Mucosa of stomach (tissue), 1 donor: ENCODE results near the gene SHPK.
"Not testable (repeated sequence)": the region's sequence is repeated elsewhere in the genome, so short reads cannot be mapped to it uniquely, and the experiment has no call there.

ENCODE experiments used
- H3K27me3 ChIP-seq: one replicate; pipeline ENCODE4 v1.7.0; 2013; ENCODE audit warnings: mild to moderate bottlenecking, low read length; ENCODE audit not compliant: control insufficient read depth, insufficient read depth
- H3K36me3 ChIP-seq: one replicate; pipeline ENCODE4 v1.7.0; 2013; ENCODE audit warnings: low read length; ENCODE audit not compliant: control insufficient read depth, insufficient read depth
- H3K4me1 ChIP-seq: one replicate; pipeline ENCODE4 v1.7.0; 2013; ENCODE audit warnings: mild to moderate bottlenecking, low read length; ENCODE audit not compliant: control insufficient read depth, insufficient read depth
- H3K4me3 ChIP-seq: one replicate; pipeline ENCODE4 v1.7.0; 2013; ENCODE audit warnings: low read length
- H3K9ac ChIP-seq: one replicate; pipeline ENCODE4 v1.7.0; 2013; ENCODE audit warnings: mild to moderate bottlenecking, low read length, moderate library complexity
- H3K9me3 ChIP-seq: one replicate; pipeline ENCODE4 v1.7.0; 2013; ENCODE audit warnings: mild to moderate bottlenecking, low read length, moderate library complexity; ENCODE audit not compliant: control insufficient read depth
- donor health status: Pancreatic carcinoma.

SHPK gene

GRCh38 chr17:3572231-3572630, 63.8 kb downstream of the SHPK start:
- Histone ChIP-seq H3K4me1 (no peaks in the 10 kb centered on the region), H3K9ac (no peak overlapping the region), H3K27me3 (no peaks in the 10 kb centered on the region), H3K36me3 (peaks cover 4% of the 10 kb centered on the region), H3K9me3 (no peaks in the 10 kb centered on the region), H3K4me3 (no peak overlapping the region)

GRCh38 chr17:3571043-3571900, 64.8 kb downstream of the SHPK start:
- Histone ChIP-seq H3K27me3 (no peaks in the 10 kb centered on the region), H3K4me3 (no peak overlapping the region), H3K9me3 (no peaks in the 10 kb centered on the region), H3K36me3 (peaks cover 4% of the 10 kb centered on the region), H3K4me1 (no peaks in the 10 kb centered on the region), H3K9ac (no peak overlapping the region)

GRCh38 chr17:3569534-3570137, 66.4 kb downstream of the SHPK start:
- Histone ChIP-seq H3K27me3 (no peaks in the 10 kb centered on the region), H3K4me1 (no peaks in the 10 kb centered on the region), H3K9ac (no peak overlapping the region), H3K4me3 (no peak overlapping the region), H3K9me3 (no peaks in the 10 kb centered on the region), H3K36me3 (peaks cover 4% of the 10 kb centered on the region)

GRCh38 chr17:3566551-3566950, 69.5 kb downstream of the SHPK start:
- H3K36me3 ChIP-seq: peaks cover 4% of the 10 kb centered on the region
- H3K9ac ChIP-seq: no peak overlapping the region
- H3K4me1 ChIP-seq: no peaks in the 10 kb centered on the region
- H3K4me3 ChIP-seq: no peak overlapping the region
- no peaks in the 10 kb centered on the region for H3K27me3 ChIP-seq
- H3K9me3 ChIP-seq: no peaks in the 10 kb centered on the region

- Histone ChIP-seq H3K9ac (no peak overlapping the region), H3K4me3 (no peak overlapping the region), H3K4me1 (no peaks in the 10 kb centered on the region), H3K36me3 (no peaks in the 10 kb centered on the region), H3K9me3 (no peaks in the 10 kb centered on the region), H3K27me3 (no peaks in the 10 kb centered on the region)
Observed at GRCh38 chr17:3565143-3565542, 70.9 kb downstream of the SHPK start.

GRCh38 chr17:3564241-3564640, 71.8 kb downstream of the SHPK start:
- H3K9ac ChIP-seq, H3K9me3 ChIP-seq, H3K36me3 ChIP-seq, H3K4me1 ChIP-seq, H3K4me3 ChIP-seq, H3K27me3 ChIP-seq: not testable (repeated sequence)

- H3K9me3 ChIP-seq: no peaks in the 10 kb centered on the region
- peaks cover 4% of the 10 kb centered on the region for H3K27me3 ChIP-seq
- peaks cover 25% of the 10 kb centered on the region for H3K4me1 ChIP-seq
- no peaks in the 10 kb centered on the region for H3K36me3 ChIP-seq
- H3K9ac ChIP-seq: no peak overlapping the region
- no peak overlapping the region for H3K4me3 ChIP-seq
Observed at GRCh38 chr17:3559270-3559645, 76.8 kb downstream of the SHPK start.

GRCh38 chr17:3558603-3559269, 77.3 kb downstream of the SHPK start:
- Histone ChIP-seq H3K9me3 (no peaks in the 10 kb centered on the region), H3K36me3 (no peaks in the 10 kb centered on the region), H3K4me3 (no peak overlapping the region), H3K4me1 (peaks cover 25% of the 10 kb centered on the region), H3K9ac (peak overlapping the region; percentile 4), H3K27me3 (peaks cover 4% of the 10 kb centered on the region)
